HEK293 (cell line): Measurements from ENCODE around the gene RPL36.
"Not testable (repeated sequence)": the region's sequence is repeated elsewhere in the genome, so short reads cannot be mapped to it uniquely, and the experiment has no call there.

Experiments
- CTCF ChIA-PET: fragments of 350-600 bp; formaldehyde crosslinking; extraction: SDS; loops from one replicate; lab custom pipeline; 2021; ENCODE audit warnings: antibody characterized with exemption; lab: Yijun Ruan, JAX
- POLR2A ChIA-PET: fragments of 300-600 bp; formaldehyde crosslinking; extraction: SDS; loops from one replicate; lab custom pipeline; 2020; ENCODE audit warnings: antibody characterized with exemption, inconsistent platforms; lab: Yijun Ruan, JAX
- H3K27ac ChIP-seq: fragments of 200-500 bp; sonication (Bioruptor generic); 2 replicates; pipeline ENCODE4 v1.5.1; 2014; ENCODE audit warnings: low read depth, low read length, control low read depth, inconsistent platforms; ENCODE audit errors: extremely low read depth
- H3K36me3 ChIP-seq, 2 experiments: fragments of 200-500 bp in 1 of 2; sonication (Bioruptor generic) in 1 of 2; 1 replicate in 1 of 2; 2 replicates in 1 of 2; pipeline ENCODE4 v1.5.1; 2014 to 2017; ENCODE audit warnings: inconsistent platforms in 2 of 2, low read length in 2 of 2; ENCODE audit not compliant: control insufficient read depth in 2 of 2, insufficient read depth in 1 of 2
- H3K4me1 ChIP-seq: fragments of 200-500 bp; sonication (Bioruptor generic); 2 replicates; pipeline ENCODE4 v1.5.1; 2014; ENCODE audit warnings: mild to moderate bottlenecking, low read length, inconsistent platforms; ENCODE audit not compliant: control insufficient read depth, insufficient read depth
- H3K4me3 ChIP-seq: 2 replicates; pipeline ENCODE4 v1.5.1; 2011; ENCODE audit warnings: low read depth, mild to moderate bottlenecking, control low read depth, low read length, moderate library complexity
- H3K9me3 ChIP-seq: fragments of 200-500 bp; sonication (Bioruptor generic); 2 replicates; pipeline ENCODE4 v1.5.1; 2014; ENCODE audit warnings: low read depth, low read length, inconsistent platforms; ENCODE audit not compliant: control insufficient read depth, insufficient read depth
- EGR2 ChIP-seq: fragments of 450-650 bp; formaldehyde crosslinking; IDR thresholded peaks from 2 replicates; pipeline ENCODE4 v1.5.1; 2016; ENCODE audit warnings: low read depth, missing biosample characterization, missing genetic modification characterization
- FEZF1 ChIP-seq: fragments of 450-650 bp; formaldehyde crosslinking; IDR thresholded peaks from 2 replicates; pipeline ENCODE4 v1.5.1; 2016; ENCODE audit warnings: missing biosample characterization, missing genetic modification characterization
- PBX3 ChIP-seq: sonication (generic); formaldehyde crosslinking; IDR thresholded peaks from 2 replicates; pipeline ENCODE4 v1.8.1; 2022; ENCODE audit warnings: mild to moderate bottlenecking, moderate library complexity, missing genetic modification reagents
- REPIN1 ChIP-seq: fragments of 450-650 bp; formaldehyde crosslinking; IDR thresholded peaks from 2 replicates; pipeline ENCODE4 v1.5.1; 2017; ENCODE audit warnings: missing biosample characterization, missing genetic modification characterization, low read depth
- WT1 ChIP-seq: fragments of 450-650 bp; formaldehyde crosslinking; IDR thresholded peaks from 2 replicates; pipeline ENCODE4 v1.5.1; 2016; ENCODE audit warnings: missing biosample characterization, missing genetic modification characterization
- YY2 ChIP-seq: fragments of 450-650 bp; formaldehyde crosslinking; IDR thresholded peaks from 2 replicates; pipeline ENCODE4 v1.5.1; 2016; ENCODE audit warnings: missing biosample characterization, missing genetic modification characterization
- ZBTB1 ChIP-seq: fragments of 450-650 bp; formaldehyde crosslinking; IDR thresholded peaks from 2 replicates; pipeline ENCODE4 v1.5.1; 2016; ENCODE audit warnings: missing biosample characterization, missing genetic modification characterization
- ZBTB17 ChIP-seq: fragments of 450-650 bp; formaldehyde crosslinking; IDR thresholded peaks from 2 replicates; pipeline ENCODE4 v1.5.1; 2016; ENCODE audit warnings: missing biosample characterization, missing genetic modification characterization
- ZBTB7A ChIP-seq: fragments of 450-650 bp; formaldehyde crosslinking; IDR thresholded peaks from 2 replicates; pipeline ENCODE4 v1.5.1; 2016; ENCODE audit warnings: low read depth, missing biosample characterization, missing genetic modification characterization
- ZFP3 ChIP-seq: fragments of 450-650 bp; formaldehyde crosslinking; IDR thresholded peaks from 2 replicates; pipeline ENCODE4 v1.5.1; 2016; ENCODE audit warnings: low read depth, missing biosample characterization, missing genetic modification characterization
- ZNF132 ChIP-seq: fragments of 450-650 bp; formaldehyde crosslinking; IDR thresholded peaks from 2 replicates; pipeline ENCODE4 v1.5.1; 2017; ENCODE audit warnings: missing biosample characterization, missing genetic modification characterization, borderline replicate concordance
- ZNF133 ChIP-seq: fragments of 450-650 bp; formaldehyde crosslinking; IDR thresholded peaks from 2 replicates; pipeline ENCODE4 v1.5.1; 2016; ENCODE audit warnings: missing biosample characterization, missing genetic modification characterization
- ZNF18 ChIP-seq: fragments of 450-650 bp; formaldehyde crosslinking; IDR thresholded peaks from 2 replicates; pipeline ENCODE4 v1.5.1; 2016; ENCODE audit warnings: missing biosample characterization, missing genetic modification characterization
- ZNF223 ChIP-seq: fragments of 450-650 bp; formaldehyde crosslinking; IDR thresholded peaks from 2 replicates; pipeline ENCODE4 v1.5.1; 2016; ENCODE audit warnings: missing biosample characterization, missing genetic modification characterization
- ZNF239 ChIP-seq: fragments of 450-650 bp; formaldehyde crosslinking; IDR thresholded peaks from 2 replicates; pipeline ENCODE4 v1.5.1; 2016; ENCODE audit warnings: missing biosample characterization, missing genetic modification characterization
- ZNF366 ChIP-seq: fragments of 450-650 bp; formaldehyde crosslinking; conservative IDR thresholded peaks from 2 replicates; pipeline ENCODE4 v1.5.1; 2016; ENCODE audit warnings: missing biosample characterization, missing genetic modification characterization
- ZNF404 ChIP-seq: fragments of 450-650 bp; formaldehyde crosslinking; IDR thresholded peaks from 2 replicates; pipeline ENCODE4 v1.5.1; 2017; ENCODE audit warnings: missing biosample characterization, missing genetic modification characterization
- ZNF544 ChIP-seq: fragments of 450-650 bp; formaldehyde crosslinking; IDR thresholded peaks from 2 replicates; pipeline ENCODE4 v1.5.0; 2017; ENCODE audit warnings: missing biosample characterization, missing genetic modification characterization
- ZNF629 ChIP-seq: fragments of 450-650 bp; formaldehyde crosslinking; IDR thresholded peaks from 2 replicates; pipeline ENCODE4 v1.5.1; 2017; ENCODE audit warnings: missing biosample characterization, missing genetic modification characterization
- ZNF654 ChIP-seq: fragments of 450-650 bp; formaldehyde crosslinking; IDR thresholded peaks from 2 replicates; pipeline ENCODE4 v1.5.1; 2016; ENCODE audit warnings: low read depth, missing biosample characterization, missing genetic modification characterization
- ZNF660 ChIP-seq: fragments of 450-650 bp; IDR thresholded peaks from 2 replicates; pipeline ENCODE4 v1.5.1; 2018; ENCODE audit warnings: missing biosample characterization, mild to moderate bottlenecking, missing genetic modification characterization
- ZNF747 ChIP-seq: fragments of 450-650 bp; formaldehyde crosslinking; IDR thresholded peaks from 2 replicates; pipeline ENCODE4 v1.5.1; 2016; ENCODE audit warnings: missing biosample characterization, missing genetic modification characterization
- ZNF785 ChIP-seq: fragments of 450-650 bp; formaldehyde crosslinking; IDR thresholded peaks from 2 replicates; pipeline ENCODE4 v1.5.1; 2016; ENCODE audit warnings: missing biosample characterization, missing genetic modification characterization
- ZSCAN30 ChIP-seq: fragments of 450-650 bp; IDR thresholded peaks from 2 replicates; pipeline ENCODE4 v1.5.1; 2018; ENCODE audit warnings: missing biosample characterization, mild to moderate bottlenecking, missing genetic modification characterization, moderate library complexity
- ZXDB ChIP-seq: fragments of 450-650 bp; formaldehyde crosslinking; IDR thresholded peaks from 2 replicates; pipeline ENCODE4 v1.5.1; 2016; ENCODE audit warnings: missing biosample characterization, missing genetic modification characterization

Gene RPL36

GRCh38 chr19:5719961-5720790 lies 30.1 kb downstream of the RPL36 start, which contains the start of the genes CATSPERD and LONP1 (continued):
- TF ChIP-seq ZNF239 (tag by site-specific recombination) = no peak
- no peak for TF ChIP-seq ZNF404 (tag by site-specific recombination)
- peak; percentile 49; the same call in 1 of the 2 replicates for TF ChIP-seq EGR2 (tag by site-specific recombination)
- TF ChIP-seq PBX3 = 0 out of 2 replicates have a peak, but pooled peaks have one; percentile 59
- TF ChIP-seq ZBTB1 (tag by site-specific recombination) = no peak
- peak; percentile 68 for TF ChIP-seq ZXDB (tag by site-specific recombination)
- TF ChIP-seq ZNF133 (tag by site-specific recombination) = no peak
- TF ChIP-seq ZNF785 = peak; percentile 100
- peak; percentile 63 for TF ChIP-seq FEZF1
- TF ChIP-seq ZBTB7A (tag by site-specific recombination) = no peak
- TF ChIP-seq REPIN1 (tag by site-specific recombination) = no peak
- TF ChIP-seq ZNF660 = peak; percentile 63; the same call in 1 of the 2 replicates
- no peak for TF ChIP-seq ZNF544 (tag by site-specific recombination)
- peak; percentile 76 for TF ChIP-seq ZBTB17
- TF ChIP-seq ZNF654 (tag by site-specific recombination) = peak; percentile 20; the same call in 1 of the 2 replicates
- no peak for TF ChIP-seq ZNF747 (tag by site-specific recombination)
- peak; percentile 10 for TF ChIP-seq ZSCAN30 (tag by site-specific recombination)

GRCh38 chr19:5727453-5728050 lies 37.5 kb downstream of the RPL36 start:
- ChIA-PET CTCF (no interaction called here), POLR2A (no interaction called here)
- peak; percentile 94 for TF ChIP-seq ZFP3
- no peak for TF ChIP-seq WT1 (tag by site-specific recombination)
- Histone ChIP-seq H3K9me3 (no peaks in the 10 kb centered on the region), H3K4me3 (no peak overlapping the region), H3K36me3 (no peaks in the 10 kb centered on the region), H3K27ac (no peak overlapping the region), H3K4me1 (no peaks in the 10 kb centered on the region)

GRCh38 chr19:5733172-5733571 lies 43.1 kb downstream of the RPL36 start:
- TF ChIP-seq ZNF366 = peak; percentile 96
- H3K36me3 ChIP-seq, H3K4me1 ChIP-seq, H3K27ac ChIP-seq, POLR2A ChIA-PET, H3K4me3 ChIP-seq, H3K9me3 ChIP-seq: not testable (repeated sequence)
- CTCF ChIA-PET = interaction anchor here (0.7 kb wide), 3 partner anchors 71 to 564 kb away, joined by 3 to 6 read pairs (median 3); no protein-coding TSS in a partner anchor

- Histone ChIP-seq H3K4me1 (no peaks in the 10 kb centered on the region), H3K27ac (no peak overlapping the region), H3K36me3 (no peaks in the 10 kb centered on the region), H3K9me3 (no peaks in the 10 kb centered on the region), H3K4me3 (no peak overlapping the region)
- TF ChIP-seq YY2 (no peak), ZNF132 (no peak), ZNF223 (tag by site-specific recombination) (no peak), ZNF629 (tag by site-specific recombination) (no peak), ZNF18 (tag by site-specific recombination) (no peak)
- ChIA-PET CTCF (no interaction called here), POLR2A (interaction anchor here (0.6 to 1.1 kb wide), 3 partner anchors 18 to 68 kb away, joined by 3 to 6 read pairs (median 5); partner anchors contain the start of genes CATSPERD and LONP1)
Measured at GRCh38 chr19:5738423-5738822, 48.3 kb downstream of the RPL36 start.
